Measurements from ENCODE around the gene SAYSD1.

DNA sequence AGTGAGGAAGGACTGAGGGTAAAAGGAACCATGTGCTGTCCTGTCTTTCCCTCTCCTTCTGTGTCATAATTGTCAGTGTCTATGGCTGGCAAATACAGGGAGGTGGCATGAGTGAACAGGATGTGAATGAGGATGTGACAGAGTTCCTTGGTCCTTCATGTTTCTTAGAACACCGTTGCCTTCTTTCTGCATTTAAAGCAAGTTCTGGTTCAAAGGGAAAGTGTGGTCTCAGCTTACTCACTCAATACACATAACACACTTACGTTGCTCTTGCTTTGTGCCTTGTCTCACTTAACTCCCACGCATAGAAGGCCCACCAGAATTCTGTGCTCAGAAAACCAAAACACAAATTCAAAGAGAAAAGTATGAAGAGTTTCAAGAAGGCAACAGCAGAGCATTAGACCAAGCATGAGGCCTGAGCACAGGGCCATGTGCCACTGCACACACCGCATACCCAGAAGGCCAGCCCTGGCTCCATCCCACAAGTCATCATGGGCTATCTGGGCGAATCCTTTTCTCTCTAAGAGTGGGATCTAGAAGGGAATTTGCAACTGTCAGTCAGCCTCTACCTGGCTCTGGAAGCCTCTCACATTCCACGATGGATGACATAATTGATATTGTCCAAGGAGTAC, 38.9 kb upstream of the SAYSD1 start:
- TF ChIP-seq, protein P1, sequence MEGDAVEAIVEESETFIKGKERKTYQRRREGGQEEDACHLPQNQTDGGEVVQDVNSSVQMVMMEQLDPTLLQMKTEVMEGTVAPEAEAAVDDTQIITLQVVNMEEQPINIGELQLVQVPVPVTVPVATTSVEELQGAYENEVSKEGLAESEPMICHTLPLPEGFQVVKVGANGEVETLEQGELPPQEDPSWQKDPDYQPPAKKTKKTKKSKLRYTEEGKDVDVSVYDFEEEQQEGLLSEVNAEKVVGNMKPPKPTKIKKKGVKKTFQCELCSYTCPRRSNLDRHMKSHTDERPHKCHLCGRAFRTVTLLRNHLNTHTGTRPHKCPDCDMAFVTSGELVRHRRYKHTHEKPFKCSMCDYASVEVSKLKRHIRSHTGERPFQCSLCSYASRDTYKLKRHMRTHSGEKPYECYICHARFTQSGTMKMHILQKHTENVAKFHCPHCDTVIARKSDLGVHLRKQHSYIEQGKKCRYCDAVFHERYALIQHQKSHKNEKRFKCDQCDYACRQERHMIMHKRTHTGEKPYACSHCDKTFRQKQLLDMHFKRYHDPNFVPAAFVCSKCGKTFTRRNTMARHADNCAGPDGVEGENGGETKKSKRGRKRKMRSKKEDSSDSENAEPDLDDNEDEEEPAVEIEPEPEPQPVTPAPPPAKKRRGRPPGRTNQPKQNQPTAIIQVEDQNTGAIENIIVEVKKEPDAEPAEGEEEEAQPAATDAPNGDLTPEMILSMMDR (IDR thresholded peaks at IDR 0.05; ENCODE audit: insufficient read depth, low read length) = no peak
- TF ChIP-seq, protein P2, sequence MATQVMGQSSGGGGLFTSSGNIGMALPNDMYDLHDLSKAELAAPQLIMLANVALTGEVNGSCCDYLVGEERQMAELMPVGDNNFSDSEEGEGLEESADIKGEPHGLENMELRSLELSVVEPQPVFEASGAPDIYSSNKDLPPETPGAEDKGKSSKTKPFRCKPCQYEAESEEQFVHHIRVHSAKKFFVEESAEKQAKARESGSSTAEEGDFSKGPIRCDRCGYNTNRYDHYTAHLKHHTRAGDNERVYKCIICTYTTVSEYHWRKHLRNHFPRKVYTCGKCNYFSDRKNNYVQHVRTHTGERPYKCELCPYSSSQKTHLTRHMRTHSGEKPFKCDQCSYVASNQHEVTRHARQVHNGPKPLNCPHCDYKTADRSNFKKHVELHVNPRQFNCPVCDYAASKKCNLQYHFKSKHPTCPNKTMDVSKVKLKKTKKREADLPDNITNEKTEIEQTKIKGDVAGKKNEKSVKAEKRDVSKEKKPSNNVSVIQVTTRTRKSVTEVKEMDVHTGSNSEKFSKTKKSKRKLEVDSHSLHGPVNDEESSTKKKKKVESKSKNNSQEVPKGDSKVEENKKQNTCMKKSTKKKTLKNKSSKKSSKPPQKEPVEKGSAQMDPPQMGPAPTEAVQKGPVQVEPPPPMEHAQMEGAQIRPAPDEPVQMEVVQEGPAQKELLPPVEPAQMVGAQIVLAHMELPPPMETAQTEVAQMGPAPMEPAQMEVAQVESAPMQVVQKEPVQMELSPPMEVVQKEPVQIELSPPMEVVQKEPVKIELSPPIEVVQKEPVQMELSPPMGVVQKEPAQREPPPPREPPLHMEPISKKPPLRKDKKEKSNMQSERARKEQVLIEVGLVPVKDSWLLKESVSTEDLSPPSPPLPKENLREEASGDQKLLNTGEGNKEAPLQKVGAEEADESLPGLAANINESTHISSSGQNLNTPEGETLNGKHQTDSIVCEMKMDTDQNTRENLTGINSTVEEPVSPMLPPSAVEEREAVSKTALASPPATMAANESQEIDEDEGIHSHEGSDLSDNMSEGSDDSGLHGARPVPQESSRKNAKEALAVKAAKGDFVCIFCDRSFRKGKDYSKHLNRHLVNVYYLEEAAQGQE (IDR thresholded peaks at IDR 0.05; ENCODE audit: insufficient replicate concordance, low read depth) = no peak
